Mucosa of gallbladder (tissue), 1 donor: ENCODE measurements around the gene XNDC1N. TPM values are rescaled to one million over a fixed set of nuclear protein-coding genes. Genes with fewer than 3 reads are reported as not detected.
"Not testable (repeated sequence)": the region's sequence is repeated elsewhere in the genome, so short reads cannot be mapped to it uniquely, and the experiment has no call there.

Experiments
- DNase-seq: peaks from one replicate; pipeline ENCODE4 v3.0.0-alpha.2; 2020; ENCODE audit warnings: low spot score
- total RNA-seq: library from RNA; stranded (reverse); gene quantifications from one replicate; pipeline ENCODE4 v1.2.1, GENCODE V29; 2021
- donor health status: DM: no; HTN: no; CAD: no.

Gene XNDC1N
- total RNA-seq, 1 donor from 2014 or later: 11.6 TPM

DNA sequence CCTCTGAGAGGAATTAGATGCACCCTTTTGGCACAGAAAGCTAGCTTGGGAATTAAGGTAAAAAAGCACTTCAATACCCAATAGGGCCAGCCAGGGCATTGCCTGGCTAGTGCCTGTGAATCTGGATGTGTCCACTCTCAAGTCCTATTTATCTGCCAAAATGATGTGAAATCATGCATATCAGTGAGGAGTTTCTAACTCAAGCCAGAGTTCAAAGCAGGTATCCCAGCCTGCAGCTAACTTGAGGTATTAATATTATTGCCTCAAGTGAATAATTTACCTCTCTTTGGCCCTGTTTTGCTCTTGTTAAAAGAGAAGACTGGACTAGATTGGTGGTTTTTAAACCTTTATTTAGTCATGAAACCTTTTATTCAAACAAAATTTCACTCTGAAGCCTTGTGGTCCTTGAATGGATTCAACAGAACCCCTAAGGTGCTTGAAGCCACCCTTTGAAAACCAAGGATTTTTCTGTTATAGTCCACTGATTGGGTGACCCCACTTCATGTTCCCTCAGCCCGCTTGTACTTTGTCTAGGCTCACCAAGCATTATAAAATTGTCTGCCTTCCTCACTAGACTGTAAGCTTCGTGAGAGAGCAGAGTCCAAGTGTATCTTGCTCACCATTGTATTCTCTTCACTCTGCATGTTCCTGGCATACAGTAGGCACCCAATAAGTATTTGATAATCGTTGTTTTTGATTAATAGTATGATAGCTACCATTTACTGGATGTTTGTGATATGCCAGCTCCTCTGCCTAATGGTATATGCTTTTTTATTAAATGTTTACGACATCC, 4.9 kb upstream of the XNDC1N start:
- DNase-seq: no peak

GRCh38 chr11:71931245-71931602, 2.8 kb upstream of the XNDC1N start:
- no peak for DNase-seq

DNA sequence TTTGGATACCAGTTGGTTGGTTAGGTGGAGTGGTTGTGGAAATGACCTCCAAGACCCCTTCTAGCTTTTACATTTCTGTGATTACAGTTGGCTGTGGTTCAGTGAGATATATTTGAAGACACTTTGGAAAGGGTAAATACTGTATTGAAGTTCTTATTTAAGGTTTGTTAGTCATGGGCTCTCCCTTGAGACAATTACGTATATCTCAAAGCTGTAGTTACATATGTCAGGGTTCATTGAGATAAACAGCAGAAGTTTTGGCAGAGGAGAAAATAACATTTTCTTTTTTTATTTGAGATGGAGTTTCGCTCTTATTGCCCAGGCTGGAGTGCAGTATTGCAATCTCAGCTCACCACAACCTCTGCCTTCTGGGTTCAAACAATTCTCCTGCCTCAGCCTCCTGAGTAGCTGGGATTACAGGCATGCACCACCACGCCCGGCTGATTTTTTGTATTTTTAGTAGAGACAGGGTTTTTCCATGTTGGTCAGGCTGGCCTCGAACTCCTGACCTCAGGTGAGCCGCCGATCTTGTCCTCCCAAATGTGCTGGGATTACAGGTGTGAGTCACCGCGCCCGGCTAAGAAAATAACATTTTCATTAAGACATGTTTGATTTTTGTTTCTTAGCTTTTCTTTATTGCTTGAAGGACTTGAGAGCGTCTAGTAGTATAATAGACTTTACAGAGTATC, 2.3 kb upstream of the XNDC1N start:
- no peak for DNase-seq

GRCh38 chr11:71929491-71929890, 1.1 kb upstream of the XNDC1N start:
- no peak for DNase-seq

- peak; percentile 96 for DNase-seq
Measured at GRCh38 chr11:71928737-71929443, 496 bp upstream of the XNDC1N start, which contains the start of gene RNF121. Gene RNF121 (plus strand): TSS chr11:71929046. CDS start chr11:71929062, 16 bp downstream.

- no peak for DNase-seq
Measured at GRCh38 chr11:71917646-71918140, 10.7 kb downstream of the XNDC1N start.

DNA sequence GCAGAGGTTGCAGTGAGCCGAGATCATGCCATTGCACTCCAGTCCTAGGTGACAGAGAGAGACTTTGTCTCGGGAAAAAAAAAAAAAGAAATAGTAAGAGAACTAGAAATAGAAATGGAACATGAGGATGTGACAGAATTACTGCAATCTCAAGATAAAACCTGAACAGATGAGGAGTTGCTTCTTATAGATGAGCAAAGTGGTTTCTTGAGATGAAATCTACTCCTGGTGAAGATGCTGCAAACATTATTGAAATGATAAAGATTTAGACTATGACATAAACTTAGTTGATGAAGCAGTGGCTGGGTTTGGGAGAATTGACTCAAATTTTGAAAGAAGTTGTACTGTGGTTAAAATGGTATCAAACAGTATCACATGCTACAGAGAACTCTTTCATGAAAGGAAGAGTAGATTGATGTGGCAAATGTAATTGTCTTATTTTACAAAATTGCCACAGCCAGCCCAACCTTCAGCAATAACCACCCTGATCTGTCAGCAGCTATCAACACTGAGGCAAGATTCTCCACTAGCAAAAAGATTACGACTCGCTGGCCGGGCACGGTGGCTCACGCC, 13.7 kb downstream of the XNDC1N start:
- no peak for DNase-seq

DNA sequence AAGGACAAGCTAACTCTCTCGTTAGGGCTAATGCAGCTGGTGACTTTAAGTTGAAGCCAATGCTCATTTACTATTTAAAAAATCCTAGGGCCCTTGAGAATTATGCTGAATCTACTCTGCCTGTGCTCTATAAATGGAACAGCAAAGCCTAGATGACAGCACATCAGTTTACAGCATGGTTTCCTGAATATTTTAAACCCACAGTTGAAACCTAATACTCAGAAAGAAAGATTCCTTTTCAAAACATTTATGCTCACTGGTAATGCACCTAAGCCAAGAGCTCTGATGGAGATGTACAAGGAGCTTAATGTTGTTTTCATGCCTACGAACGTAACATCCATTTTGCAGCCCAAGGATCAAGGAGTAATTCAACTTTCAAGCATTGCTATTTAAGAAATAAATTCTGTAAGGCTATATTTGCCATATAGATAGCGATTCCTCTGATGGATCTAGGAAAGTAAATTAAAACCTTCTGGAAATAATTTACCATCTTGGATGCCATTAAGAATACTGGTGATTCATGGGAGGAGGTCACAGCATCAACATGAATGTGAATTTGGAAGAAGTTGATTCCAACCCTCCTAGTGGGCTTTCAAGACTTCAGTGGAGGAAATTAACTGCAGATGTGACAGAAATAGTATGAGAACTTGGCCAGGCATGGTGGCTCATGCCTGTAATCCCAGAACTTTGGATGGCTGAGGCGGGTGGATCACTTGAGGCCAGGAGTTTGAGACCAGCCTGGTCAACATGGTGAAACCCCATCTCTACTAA, 14.5 kb downstream of the XNDC1N start:
- DNase-seq: no peak

DNA sequence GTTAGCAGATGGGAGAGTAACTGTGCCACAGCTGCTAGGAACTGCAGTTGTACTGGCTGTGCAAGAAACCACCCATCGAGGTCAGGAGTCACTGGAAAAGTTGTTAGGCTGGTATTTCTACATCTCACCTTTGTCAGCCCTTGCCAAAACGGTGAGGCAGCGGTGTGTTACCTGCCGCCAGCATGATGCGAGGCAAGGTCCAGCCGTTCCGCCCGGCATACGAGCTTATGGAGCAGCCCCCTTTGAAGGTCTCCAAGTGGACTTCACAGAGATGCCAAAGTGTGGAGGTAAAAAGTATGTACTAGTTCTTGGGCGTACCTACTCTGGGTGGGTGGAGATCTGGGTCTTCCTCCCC, 16.4 kb downstream of the XNDC1N start:
- peak; percentile 16 for DNase-seq

GRCh38 chr11:71911321-71911985, 16.9 kb downstream of the XNDC1N start:
- DNase-seq: not testable (repeated sequence)

DNA sequence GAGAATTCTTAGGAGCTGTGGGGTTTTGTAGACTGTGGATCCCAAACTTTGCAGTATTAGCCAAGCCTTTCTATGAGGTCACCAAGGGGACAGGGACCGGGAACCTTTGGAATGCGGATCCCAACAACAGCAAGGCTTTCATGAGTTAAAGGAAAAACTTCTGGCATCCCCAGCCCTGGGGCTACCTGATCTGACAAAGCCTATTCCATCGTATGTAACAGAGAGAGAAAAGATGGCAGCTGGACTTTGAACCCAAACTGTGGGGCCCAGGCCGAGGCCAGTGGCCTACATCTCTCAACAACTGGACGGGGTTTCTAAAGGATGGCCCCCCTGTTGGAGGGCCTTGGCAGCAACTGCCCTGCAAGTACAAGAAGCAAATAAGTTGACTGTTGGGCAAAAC, 17.6 kb downstream of the XNDC1N start:
- not testable (repeated sequence) for DNase-seq

- no peak for DNase-seq
Measured at GRCh38 chr11:71908218-71908617, 20.2 kb downstream of the XNDC1N start.

- not testable (repeated sequence) for DNase-seq
Measured at GRCh38 chr11:71901137-71901536, 27.3 kb downstream of the XNDC1N start.

DNA sequence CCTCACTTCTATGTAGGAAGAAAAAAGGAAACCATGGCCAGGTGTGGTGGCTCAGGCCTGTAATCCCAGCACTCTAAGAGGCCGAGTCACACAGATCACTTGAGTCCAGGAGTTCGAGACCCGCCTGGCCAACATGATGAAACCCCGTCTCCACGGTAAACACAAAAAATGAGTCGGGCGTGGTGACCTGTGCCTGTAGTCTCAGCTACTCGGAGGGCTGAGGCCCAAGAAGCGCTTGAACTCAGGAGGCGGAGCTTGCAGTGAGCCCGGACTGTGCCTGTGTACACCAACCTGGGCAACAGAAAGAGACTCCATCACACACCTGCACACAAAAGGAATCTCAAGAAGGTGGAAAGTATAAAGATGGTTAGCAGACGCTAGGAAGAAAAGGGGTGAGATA, 32.4 kb downstream of the XNDC1N start:
- no peak for DNase-seq

- not testable (repeated sequence) for DNase-seq
Measured at GRCh38 chr11:71889181-71889872, 39.1 kb downstream of the XNDC1N start.

GRCh38 chr11:71888335-71889010, 39.9 kb downstream of the XNDC1N start:
- peak; percentile 34 for DNase-seq

DNA sequence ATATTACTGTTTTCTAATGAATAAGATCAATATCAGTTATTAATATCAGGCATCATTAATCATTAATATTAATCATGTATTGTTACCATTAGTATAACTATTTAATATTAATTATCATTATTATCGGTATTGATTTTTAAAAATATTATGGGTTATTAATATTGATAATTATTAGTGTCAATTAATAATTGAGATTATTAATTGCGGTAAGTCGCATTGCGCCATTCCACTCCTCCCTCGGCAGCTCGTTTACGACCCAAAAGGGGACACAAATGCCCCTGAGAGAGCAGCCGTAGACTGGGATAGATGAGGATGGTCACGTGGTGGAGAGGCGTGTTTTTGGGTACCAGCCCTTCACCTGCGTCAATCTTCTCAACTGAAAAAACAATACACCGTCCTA, 42.6 kb downstream of the XNDC1N start:
- not testable (repeated sequence) for DNase-seq
